Activated T-cell treated with anti-CD3 and anti-CD28 coated beads, Interleukin-2, amount 50 U/mL, for 24 hours (primary cell): ENCODE results near the gene SCN10A.

ENCODE experiments used
- DNase-seq: peaks from one replicate; pipeline ENCODE4 v3.0.0-alpha.2; 2020
- H3K27ac Mint-ChIP-seq: 2 replicates; pipeline ENCODE4 v1.8.0; 2020; ENCODE audit warnings: mild to moderate bottlenecking, mixed read lengths
- H3K27me3 Mint-ChIP-seq: 2 replicates; pipeline ENCODE4 v1.8.0; 2020; ENCODE audit warnings: mixed read lengths
- H3K36me3 Mint-ChIP-seq: 2 replicates; pipeline ENCODE4 v1.8.0; 2020; ENCODE audit warnings: low read depth, mixed read lengths
- H3K4me1 Mint-ChIP-seq: 2 replicates; pipeline ENCODE4 v1.8.0; 2020; ENCODE audit warnings: low read depth, mixed read lengths
- H3K4me3 Mint-ChIP-seq: 2 replicates; pipeline ENCODE4 v1.8.0; 2020; ENCODE audit warnings: mild to moderate bottlenecking, moderate library complexity, mixed read lengths
- H3K9me3 Mint-ChIP-seq: 2 replicates; pipeline ENCODE4 v1.8.0; 2020; ENCODE audit warnings: mixed read lengths

SCN10A gene

DNA sequence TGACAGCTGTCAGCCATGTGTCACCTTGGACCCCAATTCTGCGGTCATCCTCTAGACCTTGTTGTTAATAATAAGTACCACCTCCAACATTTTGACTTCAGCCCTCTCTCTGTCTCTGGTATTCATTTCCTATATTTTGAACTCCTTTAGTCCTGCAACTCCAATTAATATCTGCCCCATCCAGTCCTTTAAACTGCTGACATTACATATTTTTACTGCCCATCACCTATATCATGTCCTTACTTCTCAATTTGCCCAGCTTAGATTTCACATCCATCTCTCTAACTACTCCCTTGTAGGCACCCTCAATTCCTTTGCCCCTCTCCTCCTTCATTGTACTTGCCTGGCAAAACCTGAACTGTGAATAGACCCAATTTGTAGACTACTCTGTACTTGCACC is 73.5 kb downstream of the SCN10A start:
- peaks cover 24% of the 10 kb centered on the region for H3K27me3 Mint-ChIP-seq
- no peak for DNase-seq
- no peaks in the 10 kb centered on the region for H3K4me1 Mint-ChIP-seq
- no peak overlapping the region for H3K4me3 Mint-ChIP-seq
- H3K27ac Mint-ChIP-seq = no peak overlapping the region
- no peaks in the 10 kb centered on the region for H3K9me3 Mint-ChIP-seq
- no peaks in the 10 kb centered on the region for H3K36me3 Mint-ChIP-seq

DNA sequence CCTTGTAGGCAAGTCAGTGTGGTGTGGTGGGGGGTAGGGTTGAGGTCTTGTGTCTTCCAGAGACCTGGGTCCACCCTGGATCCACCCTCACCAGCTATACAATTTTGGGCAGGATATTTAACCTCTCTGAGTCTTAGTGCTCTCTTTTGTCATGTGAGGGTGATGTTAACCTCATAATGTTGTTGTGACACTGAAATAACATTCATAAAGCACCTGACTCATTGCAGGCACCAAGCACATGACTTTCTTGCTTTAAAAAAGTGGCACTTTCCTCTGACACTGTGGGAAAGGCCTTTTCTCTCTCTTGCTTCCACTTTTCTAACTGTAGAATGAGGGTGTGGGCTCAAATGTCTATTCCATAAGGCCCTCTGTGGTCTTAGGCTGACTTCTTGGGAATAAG is 75.5 kb downstream of the SCN10A start:
- Mint-ChIP-seq H3K27ac (no peak overlapping the region), H3K36me3 (no peaks in the 10 kb centered on the region), H3K27me3 (peaks cover 26% of the 10 kb centered on the region), H3K4me1 (no peaks in the 10 kb centered on the region), H3K4me3 (no peak overlapping the region), H3K9me3 (no peaks in the 10 kb centered on the region)
- DNase-seq = no peak

DNA sequence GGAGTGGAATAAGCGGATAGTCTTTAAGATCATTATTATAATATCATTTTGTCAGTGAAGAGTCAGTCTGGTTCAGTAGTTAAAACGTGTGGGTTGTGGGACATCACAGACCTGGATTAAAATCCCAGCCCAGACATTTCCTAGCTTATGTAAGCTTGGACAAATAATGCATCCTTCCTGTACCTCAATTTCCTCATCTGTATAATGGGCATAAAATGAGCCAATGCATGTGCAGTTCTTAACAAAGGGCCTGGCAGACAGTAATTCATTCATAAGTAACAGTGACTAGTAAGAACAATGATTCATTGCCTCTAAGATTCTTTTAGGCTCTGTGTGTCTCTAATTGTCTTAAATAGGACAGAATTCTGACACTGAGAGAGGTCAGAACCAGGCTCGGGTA is 76.1 kb downstream of the SCN10A start:
- H3K4me3 Mint-ChIP-seq = no peak overlapping the region
- peaks cover 26% of the 10 kb centered on the region for H3K27me3 Mint-ChIP-seq
- H3K9me3 Mint-ChIP-seq = no peaks in the 10 kb centered on the region
- H3K4me1 Mint-ChIP-seq = no peaks in the 10 kb centered on the region
- no peaks in the 10 kb centered on the region for H3K36me3 Mint-ChIP-seq
- no peak overlapping the region for H3K27ac Mint-ChIP-seq
- no peak for DNase-seq

DNA sequence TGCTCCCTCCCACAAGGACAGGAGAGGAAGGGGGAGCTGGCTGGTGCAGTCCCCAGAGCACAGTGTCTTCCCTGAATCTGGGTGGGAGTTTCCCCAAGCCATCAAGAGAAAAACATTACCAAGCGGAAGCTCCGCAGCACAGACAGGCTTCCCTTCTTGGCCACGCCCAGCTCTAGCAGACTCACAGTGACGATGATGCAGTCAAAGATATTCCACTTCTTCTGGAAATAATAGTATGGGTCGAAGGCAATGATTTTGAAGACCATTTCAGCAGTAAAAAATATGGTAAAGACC is 76.7 kb downstream of the SCN10A start:
- no peaks in the 10 kb centered on the region for H3K36me3 Mint-ChIP-seq
- H3K27me3 Mint-ChIP-seq = peaks cover 26% of the 10 kb centered on the region
- H3K4me1 Mint-ChIP-seq = no peaks in the 10 kb centered on the region
- no peak overlapping the region for H3K27ac Mint-ChIP-seq
- DNase-seq = no peak
- no peak overlapping the region for H3K4me3 Mint-ChIP-seq
- H3K9me3 Mint-ChIP-seq = no peaks in the 10 kb centered on the region

DNA sequence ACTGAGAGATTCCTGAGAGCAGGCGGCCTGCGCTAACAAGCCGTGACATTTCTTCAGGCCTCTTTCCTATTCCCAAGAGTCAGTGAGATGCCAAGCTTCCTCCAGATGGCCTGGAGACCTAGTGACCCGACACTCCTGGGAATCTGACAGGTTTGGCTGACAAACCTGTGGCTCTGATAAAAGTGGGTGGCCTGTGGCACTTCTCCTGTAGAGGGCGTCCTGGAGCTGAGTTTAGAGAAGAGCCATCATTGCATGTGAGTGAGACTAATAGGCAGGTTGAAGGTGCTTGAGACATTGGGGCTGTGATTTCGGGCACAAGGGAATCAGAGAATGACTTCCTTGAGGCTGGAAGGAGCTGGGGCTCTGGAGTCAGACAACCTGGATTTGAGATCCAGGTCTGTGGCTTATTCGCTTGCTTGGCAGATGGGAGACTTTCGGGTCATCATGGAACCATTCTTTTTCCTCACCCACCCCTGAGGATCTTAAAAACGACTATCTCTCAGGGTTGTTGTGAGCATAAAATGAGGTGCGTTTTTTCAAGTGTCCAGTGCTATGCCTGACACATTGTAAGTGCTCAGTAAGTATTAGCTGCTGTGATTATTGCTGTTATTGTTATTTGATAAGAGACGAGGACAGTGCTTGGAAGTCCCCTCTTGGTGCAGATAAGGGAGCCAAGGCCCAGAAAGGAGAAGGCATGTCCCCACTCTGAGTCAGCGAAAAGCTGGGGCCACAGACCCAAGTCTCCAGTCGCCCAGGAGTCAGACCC is 77.2 kb downstream of the SCN10A start:
- peaks cover 26% of the 10 kb centered on the region for H3K27me3 Mint-ChIP-seq
- no peak for DNase-seq
- no peak overlapping the region for H3K27ac Mint-ChIP-seq
- H3K4me1 Mint-ChIP-seq = no peaks in the 10 kb centered on the region
- no peaks in the 10 kb centered on the region for H3K36me3 Mint-ChIP-seq
- H3K4me3 Mint-ChIP-seq = no peak overlapping the region
- H3K9me3 Mint-ChIP-seq = no peaks in the 10 kb centered on the region

DNA sequence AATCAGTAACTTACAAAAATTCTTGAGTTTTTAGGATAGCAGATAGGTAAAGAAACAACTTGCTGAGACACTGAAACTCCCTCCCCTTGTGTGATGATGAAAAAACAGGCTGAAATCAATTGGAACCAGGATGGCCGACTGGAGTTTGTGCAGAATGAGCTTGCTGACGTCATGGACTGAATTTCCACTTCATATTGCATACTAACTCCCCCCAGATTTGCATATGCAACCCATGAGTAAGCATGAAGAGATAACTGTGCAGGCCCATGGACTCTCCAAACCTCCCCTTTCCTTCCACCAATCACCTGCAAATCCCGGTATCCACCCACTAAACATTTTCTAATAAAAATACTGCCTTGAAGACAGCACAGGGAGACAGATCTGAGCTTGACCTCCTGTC is 84.5 kb downstream of the SCN10A start:
- H3K27ac Mint-ChIP-seq = no peak overlapping the region
- peaks cover 13% of the 10 kb centered on the region for H3K27me3 Mint-ChIP-seq
- DNase-seq = no peak

DNA sequence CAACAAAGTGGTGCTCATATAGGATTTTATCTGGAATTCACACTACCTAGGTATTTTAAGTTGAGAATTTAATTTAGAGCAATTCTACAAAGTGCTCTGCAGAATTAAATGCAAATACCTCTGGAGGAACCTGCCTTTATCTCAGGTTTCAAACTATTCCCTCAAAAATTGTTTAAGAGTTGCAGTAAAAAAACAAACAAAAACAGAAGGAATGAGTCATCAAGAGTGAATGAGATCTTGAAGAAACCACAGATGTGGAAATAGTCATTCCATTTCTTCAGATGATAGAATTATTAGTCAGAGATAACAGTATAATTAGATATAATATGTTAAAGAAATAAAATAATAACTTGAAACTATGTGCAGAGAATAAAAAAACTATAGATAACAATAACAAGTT is 85.7 kb downstream of the SCN10A start:
- no peak overlapping the region for H3K4me3 Mint-ChIP-seq
- DNase-seq = no peak
- H3K27me3 Mint-ChIP-seq = peaks cover 21% of the 10 kb centered on the region
- H3K4me1 Mint-ChIP-seq = no peaks in the 10 kb centered on the region
- H3K36me3 Mint-ChIP-seq = no peaks in the 10 kb centered on the region
- H3K9me3 Mint-ChIP-seq = no peaks in the 10 kb centered on the region
- H3K27ac Mint-ChIP-seq = no peak overlapping the region

More for the DNA sequence above, 84.5 kb downstream of the SCN10A start:
- Mint-ChIP-seq H3K9me3 (no peaks in the 10 kb centered on the region), H3K4me1 (no peaks in the 10 kb centered on the region), H3K4me3 (no peak overlapping the region), H3K36me3 (no peaks in the 10 kb centered on the region)

DNA sequence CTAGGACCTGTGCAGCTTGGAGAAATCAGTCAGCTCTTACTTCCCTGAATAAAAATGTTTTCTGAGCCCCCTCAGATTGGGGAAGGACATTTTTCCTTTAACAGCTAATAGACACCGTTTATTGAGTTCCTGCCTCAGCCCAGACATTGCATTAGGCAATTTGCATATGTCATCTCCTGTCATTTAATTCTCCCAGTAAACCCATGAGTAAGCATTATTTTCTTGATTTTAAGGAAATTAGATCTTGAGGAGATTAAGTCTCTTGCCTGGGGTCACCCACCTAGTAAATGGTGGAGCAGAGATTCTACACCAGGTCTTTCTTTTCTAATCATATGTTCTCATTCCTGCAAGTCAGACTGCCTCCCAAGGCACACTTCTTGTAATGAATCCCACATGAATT is 88.0 kb downstream of the SCN10A start:
- H3K27ac Mint-ChIP-seq = no peak overlapping the region
- no peaks in the 10 kb centered on the region for H3K36me3 Mint-ChIP-seq
- H3K4me1 Mint-ChIP-seq = no peaks in the 10 kb centered on the region
- DNase-seq = no peak
- H3K4me3 Mint-ChIP-seq = no peak overlapping the region
- H3K9me3 Mint-ChIP-seq = no peaks in the 10 kb centered on the region
- peaks cover 28% of the 10 kb centered on the region for H3K27me3 Mint-ChIP-seq

DNA sequence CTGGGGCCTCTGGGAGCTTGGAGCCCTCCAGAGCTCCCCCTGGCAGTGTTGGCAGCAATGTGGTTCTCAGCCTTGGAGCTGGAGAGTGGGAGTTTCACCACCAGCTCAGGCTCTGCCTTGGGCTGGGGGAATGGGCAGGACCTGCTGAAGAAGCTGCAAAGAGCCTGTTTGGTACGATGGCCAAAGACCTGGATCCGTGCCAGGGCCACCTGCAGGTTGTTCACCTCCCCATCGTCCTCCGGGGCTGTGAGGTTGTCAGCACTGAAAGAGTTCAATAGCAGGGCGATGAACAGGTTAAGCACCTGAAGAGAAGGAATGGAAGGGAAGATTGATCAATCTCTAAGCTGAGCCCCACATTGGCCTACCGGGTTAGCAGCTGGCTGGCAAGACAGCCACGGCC is 89.3 kb downstream of the SCN10A start:
- H3K27ac Mint-ChIP-seq = no peak overlapping the region
- H3K9me3 Mint-ChIP-seq = no peaks in the 10 kb centered on the region
- peaks cover 23% of the 10 kb centered on the region for H3K27me3 Mint-ChIP-seq
- no peaks in the 10 kb centered on the region for H3K36me3 Mint-ChIP-seq
- no peak overlapping the region for H3K4me3 Mint-ChIP-seq
- no peaks in the 10 kb centered on the region for H3K4me1 Mint-ChIP-seq
- DNase-seq = no peak

DNA sequence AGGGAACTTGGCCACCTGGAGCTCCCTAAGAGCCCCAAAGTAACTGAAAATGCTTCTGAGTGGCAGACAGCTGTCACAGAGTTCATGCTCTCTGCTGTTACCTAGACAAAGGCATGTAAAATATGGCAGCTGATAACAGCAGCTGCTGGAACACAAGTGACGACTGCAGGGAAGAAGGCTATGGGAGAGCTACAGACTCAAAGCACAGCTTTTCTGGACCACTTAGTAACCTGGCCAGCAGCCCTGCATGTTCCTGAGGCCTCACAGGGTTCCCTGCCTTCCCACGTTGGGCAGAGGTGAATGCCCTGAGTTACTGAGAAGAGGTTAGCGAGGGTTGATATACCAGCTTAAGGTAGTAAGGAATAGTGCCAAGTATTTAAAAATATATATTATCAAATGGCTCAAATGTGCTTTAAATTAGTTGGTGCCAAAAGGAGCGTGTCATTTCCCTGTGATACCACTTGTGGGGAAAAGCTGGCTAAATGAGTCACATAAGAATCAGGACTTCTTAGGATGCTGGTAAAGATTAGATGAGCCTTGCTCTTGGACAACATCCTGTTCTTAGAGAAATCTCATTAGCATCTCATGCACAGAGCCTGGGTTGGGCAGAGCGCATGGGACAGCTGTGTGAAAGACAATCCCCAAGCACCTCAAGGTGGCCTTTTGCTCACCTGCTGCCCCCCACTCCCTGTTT is 90.1 kb downstream of the SCN10A start:
- no peaks in the 10 kb centered on the region for H3K9me3 Mint-ChIP-seq
- no peak for DNase-seq
- no peaks in the 10 kb centered on the region for H3K36me3 Mint-ChIP-seq

DNA sequence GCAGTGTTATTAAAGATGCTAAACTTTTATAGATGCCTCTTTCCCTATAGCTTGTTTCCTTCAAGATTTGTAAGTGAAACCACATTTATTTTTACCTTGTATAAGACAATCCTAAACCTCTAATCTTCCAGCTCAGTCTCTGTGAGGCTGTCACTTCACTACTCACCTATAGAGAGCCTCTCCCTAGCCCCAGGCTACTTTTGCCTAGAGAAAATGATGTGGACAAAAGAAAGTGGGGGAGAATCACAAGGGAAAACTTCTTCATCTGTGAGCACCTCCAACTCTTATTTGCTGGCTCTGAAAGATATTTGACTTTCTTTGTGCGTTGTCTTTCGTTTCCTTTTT is 91.7 kb downstream of the SCN10A start:
- Mint-ChIP-seq H3K9me3 (no peaks in the 10 kb centered on the region), H3K4me1 (no peaks in the 10 kb centered on the region), H3K4me3 (no peak overlapping the region), H3K27me3 (peaks cover 28% of the 10 kb centered on the region), H3K36me3 (no peaks in the 10 kb centered on the region), H3K27ac (no peak overlapping the region)
- DNase-seq = no peak

More for the DNA sequence above, 90.1 kb downstream of the SCN10A start:
- no peak overlapping the region for H3K4me3 Mint-ChIP-seq
- peaks cover 28% of the 10 kb centered on the region for H3K27me3 Mint-ChIP-seq
- no peaks in the 10 kb centered on the region for H3K4me1 Mint-ChIP-seq
- no peak overlapping the region for H3K27ac Mint-ChIP-seq

DNA sequence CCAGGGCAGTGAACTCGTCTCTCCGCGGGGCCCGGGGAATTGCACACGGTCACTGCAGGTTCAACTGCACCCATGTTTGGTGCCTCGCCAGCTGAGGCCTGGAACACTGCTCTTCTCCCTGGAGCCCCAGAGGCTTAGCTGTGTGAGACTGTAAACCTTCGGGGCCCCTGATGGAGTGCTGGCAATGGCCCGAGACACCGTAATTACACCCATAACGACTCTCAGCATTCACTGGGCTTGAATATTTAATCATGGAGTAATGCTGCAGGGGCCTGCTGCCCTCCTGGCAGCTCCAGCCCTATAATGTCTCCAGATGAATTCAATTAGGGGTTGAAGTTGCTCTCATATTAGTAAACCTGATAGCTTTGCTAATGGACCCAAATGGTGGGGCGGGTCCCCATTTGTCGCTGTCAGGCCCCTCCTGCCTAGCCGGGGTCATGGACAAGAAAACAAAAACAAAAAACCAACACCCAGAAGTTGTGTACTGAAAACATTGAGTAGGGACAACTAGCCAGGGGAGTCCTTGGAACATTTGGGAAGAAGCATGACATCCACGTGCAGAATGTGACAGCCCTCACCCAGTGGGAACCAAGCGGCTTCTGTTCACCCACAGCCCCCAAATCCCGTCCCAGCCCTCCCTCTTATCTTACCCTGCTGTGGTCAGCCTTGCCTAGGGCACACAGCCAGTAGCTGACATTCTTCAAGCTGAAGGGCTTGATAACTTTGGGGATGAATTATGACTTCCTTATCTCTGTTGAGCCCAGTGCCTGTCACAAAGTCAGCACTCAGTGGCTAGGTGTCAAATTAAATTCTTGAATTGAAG is 92.2 kb downstream of the SCN10A start:
- Mint-ChIP-seq H3K4me3 (no peak overlapping the region), H3K4me1 (no peaks in the 10 kb centered on the region), H3K36me3 (no peaks in the 10 kb centered on the region), H3K9me3 (no peaks in the 10 kb centered on the region), H3K27ac (no peak overlapping the region), H3K27me3 (peaks cover 28% of the 10 kb centered on the region)
- DNase-seq = no peak

DNA sequence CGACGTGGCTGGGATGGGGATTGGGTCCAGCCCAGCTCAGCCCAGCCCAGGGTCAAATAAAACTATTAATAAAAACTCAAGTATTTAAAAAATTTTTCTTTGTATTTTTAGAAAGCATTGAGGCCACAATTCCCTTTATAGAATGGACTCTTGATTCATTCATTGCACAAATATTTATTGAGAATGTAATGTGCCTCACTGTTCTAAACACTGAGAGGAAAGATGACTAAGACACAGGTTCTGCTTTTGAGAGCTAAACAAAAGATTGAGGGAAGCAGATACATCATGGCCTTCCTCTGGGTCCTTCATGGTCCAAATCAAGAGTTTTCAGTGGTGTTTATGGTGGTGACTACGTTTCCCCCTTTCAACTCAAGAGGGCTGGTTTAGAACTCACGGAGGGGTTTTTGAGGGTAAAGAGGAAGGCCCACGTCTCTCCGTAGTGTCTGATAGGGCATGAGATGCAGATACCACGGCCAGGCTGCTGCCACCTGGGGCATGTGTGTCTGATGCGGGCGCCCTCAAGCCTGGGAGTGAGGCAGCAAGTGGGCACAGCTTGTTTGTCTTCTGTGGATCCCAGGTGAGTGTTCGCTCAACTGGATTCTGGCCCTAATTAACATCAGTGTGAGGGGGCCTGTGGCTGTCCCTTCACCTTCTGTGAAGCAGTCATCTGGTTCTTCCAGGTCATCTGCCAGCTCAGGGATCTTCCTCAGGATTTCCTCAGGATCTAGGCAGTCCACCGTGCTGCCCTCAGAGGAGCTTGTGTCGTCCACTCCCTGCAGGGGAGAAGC is 93.0 kb downstream of the SCN10A start:
- H3K27ac Mint-ChIP-seq = no peak overlapping the region
- no peak for DNase-seq
- no peak overlapping the region for H3K4me3 Mint-ChIP-seq
- no peaks in the 10 kb centered on the region for H3K4me1 Mint-ChIP-seq
- no peaks in the 10 kb centered on the region for H3K9me3 Mint-ChIP-seq
- H3K36me3 Mint-ChIP-seq = no peaks in the 10 kb centered on the region
- peaks cover 22% of the 10 kb centered on the region for H3K27me3 Mint-ChIP-seq

DNA sequence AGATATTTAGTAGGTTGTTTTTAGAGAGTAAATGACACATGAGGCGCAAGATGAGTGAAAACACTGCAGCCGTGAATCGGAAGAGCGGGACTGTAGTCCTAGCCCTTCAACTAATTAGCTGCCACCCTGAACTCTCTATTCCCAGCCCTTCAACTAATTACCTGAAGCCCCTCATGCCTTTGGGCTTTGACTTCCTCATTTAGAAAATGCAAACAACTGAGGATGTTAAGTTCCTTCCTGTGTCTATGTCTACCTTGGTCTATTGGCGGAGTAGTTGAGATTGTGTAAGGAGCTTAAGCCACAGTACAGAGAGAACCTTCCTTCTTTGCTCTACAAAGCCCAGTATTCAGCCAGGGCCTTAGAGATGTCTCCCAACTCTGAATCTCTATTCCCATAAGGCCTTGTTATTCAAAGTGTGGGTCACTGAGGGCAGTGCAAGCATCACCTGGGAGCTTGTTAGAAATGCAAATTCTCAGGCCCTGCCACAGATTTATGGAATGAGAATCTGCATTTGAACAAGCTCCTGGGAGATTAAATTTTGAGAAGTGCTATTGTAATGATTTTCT is 94.7 kb downstream of the SCN10A start:
- Mint-ChIP-seq H3K4me3 (no peak overlapping the region), H3K9me3 (no peaks in the 10 kb centered on the region), H3K27ac (no peak overlapping the region), H3K4me1 (no peaks in the 10 kb centered on the region), H3K27me3 (peaks cover 18% of the 10 kb centered on the region), H3K36me3 (no peaks in the 10 kb centered on the region)
- DNase-seq = no peak
